HG03025 (cell line): ENCODE measurements around the gene COL24A1.

Experiments used
- ATAC-seq: cut with Tn5 transposase; IDR thresholded peaks from one replicate; pipeline ENCODE4 v1.9.1; 2021; ENCODE audit warnings: mild to moderate bottlenecking, moderate library complexity; ENCODE audit not compliant: unreplicated experiment, low FRiP score

COL24A1 gene

GRCh38 chr1:85707267-85707989 is 449.1 kb downstream of the COL24A1 start:
- ATAC-seq: peak; percentile 39

DNA sequence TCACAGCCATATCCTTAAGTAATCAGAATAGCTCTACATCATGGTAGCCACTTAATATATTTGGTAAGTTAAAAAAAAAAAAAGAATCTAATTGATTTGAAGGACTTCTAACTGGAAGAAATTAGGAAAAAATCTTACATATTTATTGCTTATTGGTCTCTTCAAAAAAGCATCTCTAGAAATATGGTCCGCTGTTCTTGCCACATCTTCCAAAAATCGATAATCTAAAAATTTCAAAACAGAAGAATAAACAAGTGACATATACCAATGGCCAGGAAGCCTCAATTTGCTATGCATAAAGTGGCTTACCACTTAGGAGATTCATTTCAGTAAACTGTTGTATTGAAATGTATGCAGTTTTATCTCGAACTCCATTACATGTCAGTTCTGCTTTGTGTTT is 450.6 kb downstream of the COL24A1 start:
- no peak for ATAC-seq

DNA sequence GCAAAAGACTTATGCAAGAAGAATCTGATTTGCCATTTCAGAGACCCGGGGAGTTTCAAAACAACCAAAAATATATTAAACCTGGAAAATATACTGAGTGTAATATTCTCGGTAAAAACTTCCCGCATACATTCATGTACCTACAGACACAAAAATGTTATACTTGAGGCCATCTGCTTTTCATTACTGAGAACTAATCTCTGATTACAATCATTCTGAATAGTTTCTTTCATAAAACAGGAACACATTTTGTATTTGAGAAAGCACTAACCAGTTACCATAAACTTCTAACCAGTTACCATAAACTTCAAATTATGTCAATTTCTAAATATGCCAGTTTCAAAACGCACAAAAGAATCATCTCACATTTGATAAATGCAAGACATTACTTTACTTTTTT is 456.1 kb downstream of the COL24A1 start:
- no peak for ATAC-seq

DNA sequence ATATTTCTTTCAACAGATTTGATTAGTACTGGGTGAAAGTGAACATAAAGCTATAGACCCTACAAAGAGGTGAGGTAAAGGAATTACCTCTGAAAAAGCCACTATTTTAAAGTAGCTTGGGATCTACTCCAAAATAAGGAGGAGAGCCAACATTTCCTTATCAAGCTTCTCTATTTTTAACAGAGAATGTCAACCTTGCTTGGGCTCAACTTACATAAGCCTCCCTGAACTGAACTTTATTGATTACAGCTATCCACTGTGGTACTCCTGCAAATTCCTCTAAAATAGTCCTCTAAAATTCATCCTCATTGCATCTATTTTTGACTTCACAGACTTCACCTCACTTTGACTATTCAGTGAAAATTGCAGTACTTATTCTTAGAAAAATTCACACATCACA is 458.7 kb downstream of the COL24A1 start:
- no peak for ATAC-seq

- no peak for ATAC-seq
Observed at GRCh38 chr1:85692730-85693314, 463.8 kb downstream of the COL24A1 start.

DNA sequence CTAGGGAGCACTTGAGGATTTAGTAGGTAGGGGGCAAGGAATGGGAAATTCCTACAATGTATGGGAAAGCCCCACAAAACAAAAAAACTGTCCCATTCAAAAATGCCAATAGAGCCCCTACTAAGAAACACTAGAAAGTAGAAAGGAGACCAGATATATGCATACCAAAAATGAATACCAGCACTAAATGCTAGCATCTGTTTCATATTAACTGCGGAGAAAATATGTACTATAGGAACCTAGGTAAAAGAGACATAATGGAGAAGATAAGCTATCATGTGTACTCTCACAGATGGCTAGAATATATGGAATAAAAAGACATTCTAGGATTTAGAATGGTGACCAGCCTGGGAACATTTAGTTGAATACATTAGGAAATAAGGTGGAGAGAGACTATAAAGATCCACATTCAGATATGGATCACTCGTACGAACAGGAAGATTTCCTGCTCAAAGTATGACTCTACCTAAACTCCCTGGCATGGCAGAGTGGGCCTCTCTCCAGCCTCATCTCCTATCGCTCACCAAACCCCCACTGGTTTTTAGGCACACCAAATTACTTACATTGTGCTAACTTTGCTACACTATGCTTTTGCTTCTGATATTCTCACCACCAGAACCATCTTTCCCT is 466.7 kb downstream of the COL24A1 start:
- ATAC-seq: no peak

DNA sequence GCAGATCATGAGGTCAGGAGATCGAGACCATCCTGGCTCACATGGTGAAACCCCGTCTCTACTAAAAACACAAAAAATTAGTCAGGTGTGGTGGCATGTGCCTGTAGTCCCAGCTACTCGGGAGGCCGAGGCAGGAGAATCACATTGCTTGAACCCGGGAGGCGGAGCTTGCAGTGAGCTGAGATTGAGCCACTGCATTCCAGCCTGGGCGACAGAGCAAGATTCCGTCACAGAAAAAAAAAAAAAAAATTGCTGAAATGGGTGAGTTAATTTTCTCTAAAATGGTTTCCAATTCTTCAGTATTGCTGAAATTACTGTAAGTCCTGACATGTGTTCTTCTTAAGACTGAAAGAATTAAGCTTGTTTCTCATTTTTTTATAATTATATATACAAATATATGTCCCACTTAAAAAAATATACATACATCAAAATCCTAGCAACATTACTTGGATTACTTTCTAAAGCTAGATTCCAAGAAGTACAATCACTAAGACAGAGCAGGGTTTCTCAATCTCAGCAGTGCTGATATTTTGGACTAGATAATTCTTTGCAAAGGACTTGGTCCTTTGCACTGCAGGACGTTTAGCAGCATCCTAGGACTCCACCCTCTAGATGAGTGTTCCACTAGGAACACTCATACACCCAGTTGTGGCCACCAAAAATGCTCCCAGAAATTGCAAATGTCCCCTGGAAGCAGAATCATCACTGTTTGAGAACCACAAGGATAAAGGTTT is 473.1 kb downstream of the COL24A1 start:
- no peak for ATAC-seq

DNA sequence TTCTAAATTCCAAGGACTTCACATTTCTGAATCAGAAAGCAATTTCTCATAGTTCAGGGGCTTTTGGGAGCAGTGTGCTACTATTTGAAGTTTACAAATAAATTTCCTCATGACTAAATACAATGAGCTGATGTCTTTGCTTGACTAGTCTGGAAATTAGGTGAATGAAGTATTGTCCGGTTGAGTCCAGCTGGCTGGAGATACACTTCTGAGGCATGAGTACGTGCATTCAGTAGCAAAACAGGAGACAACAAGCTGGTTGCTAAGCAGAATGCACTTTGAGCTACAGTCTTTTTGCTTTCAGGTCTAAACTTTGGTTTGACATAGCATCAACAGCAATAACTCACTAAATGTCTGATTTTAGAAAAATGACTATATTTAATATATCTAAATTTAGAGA is 475.5 kb downstream of the COL24A1 start:
- no peak for ATAC-seq
